Measurements from ENCODE around the gene RGS10. TPM values are rescaled to one million over a fixed set of nuclear protein-coding genes. Genes with fewer than 3 reads are reported as not detected.
"Not testable (repeated sequence)": the region's sequence is repeated elsewhere in the genome, so short reads cannot be mapped to it uniquely, and the experiment has no call there.

The RGS10 gene
- total RNA-seq, 1 experiment from 2014 or later = 22.6 TPM

DNA sequence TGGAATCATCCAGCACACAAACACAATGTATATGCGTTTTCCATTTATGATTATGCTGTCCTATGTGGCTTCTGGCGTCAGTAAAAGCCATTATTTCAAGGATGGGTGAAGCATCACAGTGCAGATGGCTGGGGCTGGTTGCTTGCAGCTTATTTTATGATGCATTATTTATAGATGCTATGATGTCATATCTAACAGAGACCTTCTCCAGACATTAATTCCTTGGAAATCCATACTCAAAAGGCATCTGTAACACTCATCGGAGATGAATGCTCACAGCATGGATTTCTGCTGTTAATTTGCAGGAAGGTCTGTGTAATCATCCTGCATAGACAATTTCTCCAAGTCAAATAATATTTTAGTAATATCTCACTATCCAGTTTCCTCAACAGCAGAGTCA lies 7.2 kb downstream of the RGS10 start:
- CTCF ChIA-PET = no interaction called here
- no peak for DNase-seq (ENCODE audit: low spot score)

DNA sequence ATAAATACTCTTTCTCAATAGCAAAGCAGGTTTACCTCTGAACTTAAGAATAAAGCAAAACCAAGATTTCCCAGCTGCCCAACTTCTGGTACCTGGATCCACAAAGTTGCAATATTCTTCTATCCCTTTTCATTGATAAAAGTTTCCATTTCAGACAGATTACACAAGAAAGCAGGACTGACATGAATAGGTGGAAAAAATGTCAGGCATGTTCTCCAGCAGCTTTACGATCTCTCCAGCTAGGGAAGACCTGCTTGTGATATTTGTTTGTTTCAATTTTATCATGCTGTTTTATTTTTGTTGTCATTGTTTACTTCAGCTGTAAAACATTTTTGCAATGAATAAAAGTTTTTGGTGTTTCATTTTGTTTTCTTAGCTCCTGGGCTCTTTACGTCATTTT lies 9.0 kb downstream of the RGS10 start:
- Mint-ChIP-seq H3K27me3 (ENCODE audit: low read depth) (no peaks in the 10 kb centered on the region), H3K36me3 (no peaks in the 10 kb centered on the region), H3K27ac (no peak overlapping the region), H3K4me3 (no peak overlapping the region), H3K4me1 (peaks cover 4% of the 10 kb centered on the region), H3K9me3 (no peaks in the 10 kb centered on the region)
- ChIA-PET CTCF (interaction anchor here (1.1 kb wide), 1 partner anchor 44 kb away, joined by 3 read pairs; no protein-coding TSS in a partner anchor), POLR2A (no interaction called here)
- TF ChIP-seq, protein P1, sequence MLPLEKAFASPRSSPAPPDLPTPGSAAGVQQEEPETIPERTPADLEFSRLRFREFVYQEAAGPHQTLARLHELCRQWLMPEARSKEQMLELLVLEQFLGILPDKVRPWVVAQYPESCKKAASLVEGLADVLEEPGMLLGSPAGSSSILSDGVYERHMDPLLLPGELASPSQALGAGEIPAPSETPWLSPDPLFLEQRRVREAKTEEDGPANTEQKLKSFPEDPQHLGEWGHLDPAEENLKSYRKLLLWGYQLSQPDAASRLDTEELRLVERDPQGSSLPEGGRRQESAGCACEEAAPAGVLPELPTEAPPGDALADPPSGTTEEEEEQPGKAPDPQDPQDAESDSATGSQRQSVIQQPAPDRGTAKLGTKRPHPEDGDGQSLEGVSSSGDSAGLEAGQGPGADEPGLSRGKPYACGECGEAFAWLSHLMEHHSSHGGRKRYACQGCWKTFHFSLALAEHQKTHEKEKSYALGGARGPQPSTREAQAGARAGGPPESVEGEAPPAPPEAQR (CRISPR knock-in tag; IDR thresholded peaks at IDR 0.05) = no peak
- no peak for TF ChIP-seq TEAD4 (CRISPR knock-in tag; IDR thresholded peaks at IDR 0.05)
- no peak for TF ChIP-seq FOXJ3 (CRISPR knock-in tag; IDR thresholded peaks at IDR 0.05; ENCODE audit: borderline replicate concordance)
- TF ChIP-seq, protein P2, sequence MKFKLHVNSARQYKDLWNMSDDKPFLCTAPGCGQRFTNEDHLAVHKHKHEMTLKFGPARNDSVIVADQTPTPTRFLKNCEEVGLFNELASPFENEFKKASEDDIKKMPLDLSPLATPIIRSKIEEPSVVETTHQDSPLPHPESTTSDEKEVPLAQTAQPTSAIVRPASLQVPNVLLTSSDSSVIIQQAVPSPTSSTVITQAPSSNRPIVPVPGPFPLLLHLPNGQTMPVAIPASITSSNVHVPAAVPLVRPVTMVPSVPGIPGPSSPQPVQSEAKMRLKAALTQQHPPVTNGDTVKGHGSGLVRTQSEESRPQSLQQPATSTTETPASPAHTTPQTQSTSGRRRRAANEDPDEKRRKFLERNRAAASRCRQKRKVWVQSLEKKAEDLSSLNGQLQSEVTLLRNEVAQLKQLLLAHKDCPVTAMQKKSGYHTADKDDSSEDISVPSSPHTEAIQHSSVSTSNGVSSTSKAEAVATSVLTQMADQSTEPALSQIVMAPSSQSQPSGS (CRISPR knock-in tag; IDR thresholded peaks at IDR 0.05; ENCODE audit: borderline replicate concordance, low read depth) = no peak
- TF ChIP-seq GABPB1 (CRISPR knock-in tag; IDR thresholded peaks at IDR 0.05) = no peak
- DNase-seq (ENCODE audit: low spot score) (no peak), ATAC-seq (no peak)

More for the DNA sequence above, 7.2 kb downstream of the RGS10 start:
- POLR2A ChIA-PET = no interaction called here
- Mint-ChIP-seq H3K4me1 (peaks cover 7% of the 10 kb centered on the region), H3K27ac (no peak overlapping the region), H3K36me3 (no peaks in the 10 kb centered on the region), H3K4me3 (no peak overlapping the region), H3K27me3 (ENCODE audit: low read depth) (peaks cover 9% of the 10 kb centered on the region), H3K9me3 (no peaks in the 10 kb centered on the region)
- ATAC-seq = no peak
- TF ChIP-seq GTF2I (CRISPR knock-in tag; conservative IDR thresholded peaks at IDR 0.05) = no peak
- no peak for TF ChIP-seq CBFB (CRISPR knock-in tag; IDR thresholded peaks at IDR 0.05; ENCODE audit: low read depth)
- no peak for TF ChIP-seq ZNF416 (CRISPR knock-in tag; IDR thresholded peaks at IDR 0.05)

DNA sequence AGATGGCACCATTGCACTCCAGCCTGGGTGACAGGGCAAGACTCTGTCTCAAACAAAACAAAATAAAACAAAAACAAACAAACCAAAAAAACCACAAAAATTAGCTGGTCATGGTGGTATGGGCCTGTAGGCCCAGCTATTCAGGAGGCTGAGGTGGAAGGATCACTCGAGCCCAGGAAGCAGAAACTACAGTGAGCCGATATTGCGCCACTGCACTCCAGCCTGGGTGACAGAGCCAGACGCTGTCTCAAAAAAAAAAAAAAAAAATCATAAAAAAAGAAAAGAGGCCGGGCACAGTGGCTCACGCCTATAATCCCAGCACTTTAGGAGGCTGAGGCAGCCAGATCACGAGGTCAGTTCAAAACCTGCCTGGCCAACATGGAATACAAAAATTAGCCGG lies 9.7 kb downstream of the RGS10 start:
- ATAC-seq; H3K9me3 Mint-ChIP-seq; DNase-seq (ENCODE audit: low spot score); H3K4me3 Mint-ChIP-seq; POLR2A ChIA-PET; H3K27ac Mint-ChIP-seq; H3K27me3 Mint-ChIP-seq (ENCODE audit: low read depth); H3K4me1 Mint-ChIP-seq; H3K36me3 Mint-ChIP-seq: not testable (repeated sequence)
- CTCF ChIA-PET = interaction anchor here (1.1 kb wide), 1 partner anchor 43 kb away, joined by 3 read pairs; no protein-coding TSS in a partner anchor

DNA sequence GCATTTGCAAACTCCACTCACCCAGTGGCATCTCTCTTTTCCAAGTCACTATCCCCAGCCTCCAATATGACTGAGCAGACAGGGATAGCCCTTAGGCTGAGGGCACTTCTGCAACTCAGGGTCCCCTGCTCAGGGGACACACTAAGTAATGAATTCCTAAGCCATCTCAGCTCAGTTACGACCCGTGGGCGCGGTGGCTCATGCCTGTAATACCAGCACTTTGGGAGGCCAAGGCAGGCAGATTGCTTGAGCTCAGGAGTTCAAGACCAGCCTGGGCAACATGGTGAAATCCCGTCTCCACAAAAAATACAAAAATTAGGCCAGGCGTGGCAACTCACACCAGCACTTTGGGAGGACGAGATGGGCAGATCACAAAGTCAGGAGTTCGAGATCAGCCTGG lies 10.3 kb downstream of the RGS10 start:
- H3K4me3 Mint-ChIP-seq; H3K27me3 Mint-ChIP-seq (ENCODE audit: low read depth); H3K36me3 Mint-ChIP-seq; H3K27ac Mint-ChIP-seq; DNase-seq (ENCODE audit: low spot score); ATAC-seq; H3K4me1 Mint-ChIP-seq; H3K9me3 Mint-ChIP-seq; POLR2A ChIA-PET; CTCF ChIA-PET: not testable (repeated sequence)

DNA sequence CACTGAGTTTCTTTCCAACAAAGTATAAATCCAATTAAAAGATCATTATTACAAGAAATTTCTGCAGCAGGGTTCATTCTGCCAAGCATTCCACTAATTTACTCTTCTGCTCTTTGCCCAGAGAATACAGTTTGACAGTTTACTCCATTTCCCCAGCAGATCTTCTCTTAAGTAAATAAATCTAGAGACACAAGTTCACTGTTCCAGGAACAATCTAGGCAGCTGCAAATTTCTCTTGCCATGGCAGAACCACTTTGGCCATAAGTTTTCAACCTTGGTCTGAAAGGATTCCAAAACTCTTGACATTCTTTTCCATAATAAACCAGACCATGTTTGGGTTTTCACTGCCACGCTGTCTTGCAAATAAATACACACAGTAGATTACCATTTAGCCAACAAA lies 11.5 kb downstream of the RGS10 start:
- Mint-ChIP-seq H3K36me3 (no peaks in the 10 kb centered on the region), H3K27me3 (ENCODE audit: low read depth) (no peaks in the 10 kb centered on the region), H3K4me1 (no peaks in the 10 kb centered on the region), H3K4me3 (no peak overlapping the region), H3K27ac (no peak overlapping the region), H3K9me3 (no peaks in the 10 kb centered on the region)
- ATAC-seq (no peak), DNase-seq (ENCODE audit: low spot score) (no peak)
- CTCF ChIA-PET = no interaction called here
- no peak for TF ChIP-seq GTF2I (CRISPR knock-in tag; conservative IDR thresholded peaks at IDR 0.05)
- no peak for TF ChIP-seq JUN (CRISPR knock-in tag; IDR thresholded peaks at IDR 0.05)
- no peak for TF ChIP-seq ZNF396 (CRISPR knock-in tag; IDR thresholded peaks at IDR 0.05; ENCODE audit: borderline replicate concordance)
- no peak for TF ChIP-seq MXD4 (CRISPR knock-in tag; IDR thresholded peaks at IDR 0.05; ENCODE audit: borderline replicate concordance)
- TF ChIP-seq NR1H2 (CRISPR knock-in tag; IDR thresholded peaks at IDR 0.05) = no peak
- TF ChIP-seq ZNF263 (CRISPR knock-in tag; IDR thresholded peaks at IDR 0.05; ENCODE audit: low read depth) = no peak
- TF ChIP-seq ZNF423 (CRISPR knock-in tag; IDR thresholded peaks at IDR 0.05) = no peak
- TF ChIP-seq SP1 (CRISPR knock-in tag; conservative IDR thresholded peaks at IDR 0.05) = no peak
- TF ChIP-seq, protein P3, sequence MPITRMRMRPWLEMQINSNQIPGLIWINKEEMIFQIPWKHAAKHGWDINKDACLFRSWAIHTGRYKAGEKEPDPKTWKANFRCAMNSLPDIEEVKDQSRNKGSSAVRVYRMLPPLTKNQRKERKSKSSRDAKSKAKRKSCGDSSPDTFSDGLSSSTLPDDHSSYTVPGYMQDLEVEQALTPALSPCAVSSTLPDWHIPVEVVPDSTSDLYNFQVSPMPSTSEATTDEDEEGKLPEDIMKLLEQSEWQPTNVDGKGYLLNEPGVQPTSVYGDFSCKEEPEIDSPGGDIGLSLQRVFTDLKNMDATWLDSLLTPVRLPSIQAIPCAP (CRISPR knock-in tag; IDR thresholded peaks at IDR 0.05) = no peak
- POLR2A ChIA-PET = interaction anchor here (0.5 kb wide), 1 partner anchor 171 kb away, joined by 3 read pairs; no protein-coding TSS in a partner anchor

DNA sequence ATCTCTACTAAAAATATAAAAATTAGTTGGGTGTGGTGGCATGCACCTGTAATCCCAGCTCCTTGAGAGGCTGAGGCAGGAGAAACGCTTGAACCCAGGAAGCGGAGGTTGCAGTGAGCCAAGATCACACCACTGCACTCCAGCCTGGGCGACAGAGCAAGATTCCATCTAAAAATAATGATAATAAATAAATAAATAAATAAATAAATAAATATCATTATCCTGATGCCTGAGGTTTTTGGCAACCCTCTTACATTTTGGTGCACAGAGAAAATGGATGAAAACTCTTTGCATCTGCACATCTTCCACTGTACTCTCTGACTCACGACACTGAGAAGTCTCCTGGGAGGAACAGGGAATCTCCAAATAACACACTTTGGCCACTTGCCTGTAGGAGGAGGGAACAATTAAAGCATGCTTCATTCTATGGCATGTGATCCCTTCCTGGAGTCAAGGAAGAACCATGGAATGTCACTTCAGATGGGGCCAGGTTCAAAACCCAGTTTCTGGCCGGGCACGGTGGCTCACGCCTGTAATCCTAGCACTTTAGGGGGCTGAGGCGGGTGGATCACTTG lies 13.8 kb downstream of the RGS10 start:
- DNase-seq (ENCODE audit: low spot score); ATAC-seq; H3K9me3 Mint-ChIP-seq; H3K4me1 Mint-ChIP-seq; H3K27ac Mint-ChIP-seq; H3K27me3 Mint-ChIP-seq (ENCODE audit: low read depth); H3K36me3 Mint-ChIP-seq; POLR2A ChIA-PET; H3K4me3 Mint-ChIP-seq; CTCF ChIA-PET: not testable (repeated sequence)

Measured in WTC11 (cell line).